ENCODE results near the gene MAP7.

DNA sequence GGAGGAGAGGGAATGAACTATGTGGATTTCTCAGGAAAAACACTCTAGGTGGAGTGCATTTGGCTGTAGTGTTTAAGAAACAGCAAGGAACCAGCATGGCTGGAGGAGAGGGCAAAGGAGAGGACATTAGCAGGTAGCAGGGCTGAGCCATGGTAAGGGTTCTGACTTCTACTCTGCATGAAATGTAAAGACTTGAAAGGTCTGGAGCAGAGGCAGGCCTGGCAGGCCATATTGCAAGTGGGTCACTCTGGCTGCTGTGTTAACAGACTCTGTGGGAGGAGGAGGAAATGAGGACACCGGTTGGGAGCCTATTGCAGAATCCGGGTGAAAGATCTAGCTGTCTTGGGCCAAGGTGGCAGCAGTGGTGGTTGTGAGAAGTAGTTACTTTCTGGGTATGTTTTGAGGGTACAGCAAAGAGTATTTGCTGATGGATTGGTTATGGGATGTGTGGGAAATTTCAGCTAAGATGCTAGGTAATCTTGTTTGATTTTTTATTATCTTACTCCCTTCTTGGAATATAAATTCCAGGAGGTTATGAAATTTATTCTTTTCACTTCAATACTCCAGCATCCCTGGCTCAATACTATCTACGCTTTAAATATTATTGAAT lies 144.7 kb downstream of the MAP7 start:
- no peak for TF ChIP-seq TAF1 (IDR thresholded peaks at IDR 0.05; ENCODE audit: low read depth, low read length)
- TF ChIP-seq POLR2A (IDR thresholded peaks at IDR 0.05; ENCODE audit: low read depth, low read length) = no peak
- TF ChIP-seq POLR2AphosphoS5 (IDR thresholded peaks at IDR 0.05; ENCODE audit: low read depth, low read length) = no peak

All from GM12891 (cell line).